HG03354 (cell line): ENCODE results near the gene HTRA1.

Experiments
- ATAC-seq: cut with Tn5 transposase; IDR thresholded peaks from one replicate; pipeline ENCODE4 v1.9.1; 2021; ENCODE audit warnings: mild to moderate bottlenecking; ENCODE audit not compliant: unreplicated experiment, poor library complexity, severe bottlenecking

Gene HTRA1

DNA sequence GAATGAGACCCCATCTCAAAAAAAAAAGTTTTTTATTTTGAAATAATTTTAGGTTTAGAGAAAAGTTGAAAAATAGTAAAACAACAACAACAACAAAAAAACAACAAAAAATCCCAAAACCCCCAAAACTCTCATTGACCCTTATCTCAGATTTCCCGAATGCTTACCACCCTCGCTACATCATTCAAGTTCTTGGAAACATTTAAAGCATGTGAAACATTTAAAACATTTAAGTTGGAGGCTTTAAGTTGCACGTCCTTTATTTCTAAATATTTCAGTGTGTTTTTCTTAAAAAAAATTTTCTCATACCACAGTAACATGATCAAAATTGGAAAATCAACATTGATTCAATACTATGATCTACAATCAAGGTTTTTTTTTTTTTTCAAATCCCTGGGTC is 7.3 kb upstream of the HTRA1 start:
- no peak for ATAC-seq

DNA sequence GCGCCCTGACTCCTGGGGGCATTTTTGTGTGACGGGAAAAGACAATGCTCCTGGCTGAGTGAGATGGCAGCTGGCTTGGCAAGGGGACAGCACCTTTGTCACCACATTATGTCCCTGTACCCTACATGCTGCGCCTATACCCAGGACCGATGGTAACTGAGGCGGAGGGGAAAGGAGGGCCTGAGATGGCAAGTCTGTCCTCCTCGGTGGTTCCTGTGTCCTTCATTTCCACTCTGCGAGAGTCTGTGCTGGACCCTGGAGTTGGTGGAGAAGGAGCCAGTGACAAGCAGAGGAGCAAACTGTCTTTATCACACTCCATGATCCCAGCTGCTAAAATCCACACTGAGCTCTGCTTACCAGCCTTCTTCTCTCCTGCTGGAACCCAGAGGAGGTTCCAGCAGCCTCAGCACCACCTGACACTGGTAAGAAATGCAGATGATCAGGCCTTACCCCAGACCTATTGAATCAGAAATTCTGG is 6.7 kb upstream of the HTRA1 start, which contains the start of gene ARMS2:
ARMS2 (plus strand) TSS at position 51 of the 478 bp plus-strand sequence; CDS start at position 126, 75 bp downstream.
- no peak for ATAC-seq

DNA sequence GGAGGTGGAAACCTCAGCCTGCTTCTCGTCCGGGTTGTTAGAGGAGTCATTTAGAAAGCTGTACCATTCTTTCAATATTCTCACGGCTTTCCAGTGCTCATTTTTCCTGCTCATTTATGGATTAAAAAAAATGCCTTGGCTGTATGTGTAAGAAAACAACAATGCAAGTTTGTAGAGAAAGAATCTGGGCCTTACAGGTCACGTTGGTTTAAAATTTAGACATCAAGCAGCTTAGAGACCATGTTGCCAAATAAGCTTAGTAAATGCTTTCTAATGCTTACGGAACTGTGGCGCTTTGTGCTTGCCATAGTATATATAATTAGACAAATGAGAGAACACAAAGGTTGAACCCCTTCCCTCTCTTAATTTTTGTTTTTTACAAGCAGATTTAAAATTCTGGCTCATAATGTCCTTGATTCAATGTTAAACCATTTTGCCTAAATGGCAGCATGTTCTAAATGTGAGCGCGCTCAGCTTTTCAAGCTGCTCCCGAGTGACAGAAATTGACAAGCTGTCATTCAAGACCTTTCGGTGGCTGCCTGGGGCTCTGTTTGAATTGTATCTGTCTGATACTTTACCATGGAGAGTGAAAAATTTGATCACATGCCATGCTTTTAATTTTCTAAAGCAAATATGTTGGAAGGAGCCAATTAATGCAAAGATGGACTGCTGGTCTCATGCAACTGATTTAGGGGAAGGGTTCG is 5.8 kb upstream of the HTRA1 start:
- ATAC-seq: no peak

DNA sequence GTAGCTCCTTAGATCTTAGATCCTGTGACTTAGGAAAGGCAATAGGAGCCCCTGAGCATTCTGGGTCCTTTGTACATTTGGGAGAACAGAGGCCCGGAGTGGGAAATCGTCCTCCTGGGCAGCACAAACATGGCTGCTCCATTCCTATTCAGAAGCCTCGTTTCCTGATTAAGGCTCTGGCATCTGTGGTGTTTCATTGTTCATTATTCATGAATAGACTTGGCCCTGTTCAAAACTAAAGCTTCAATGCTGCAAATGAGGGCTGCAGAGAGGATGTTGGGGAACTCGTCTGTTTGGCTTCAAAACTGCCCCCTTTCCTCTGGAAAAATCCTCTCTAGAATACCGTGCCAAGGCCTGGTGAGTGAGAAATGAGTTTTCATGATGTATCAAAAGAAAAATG is 3.4 kb upstream of the HTRA1 start:
- ATAC-seq: no peak

DNA sequence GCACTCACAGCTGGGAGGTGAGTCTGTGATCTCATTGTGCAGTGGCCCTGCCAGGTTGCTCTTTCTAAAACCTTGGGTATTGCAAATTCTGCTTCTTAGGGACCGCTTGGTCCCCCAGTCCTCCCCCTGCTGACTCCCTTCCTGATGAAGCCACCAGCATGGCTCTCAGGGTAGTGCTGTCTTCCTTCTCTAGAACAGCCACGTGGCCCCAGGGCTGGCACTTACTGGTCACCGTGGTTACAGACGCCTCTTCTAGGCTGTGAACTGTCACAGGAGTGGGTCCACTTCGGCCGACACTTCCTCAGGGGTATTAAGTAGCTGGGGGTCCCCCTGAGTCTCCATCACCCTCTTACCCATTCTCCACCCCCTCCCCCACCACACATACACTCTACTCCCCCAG is 2.7 kb upstream of the HTRA1 start:
- ATAC-seq: no peak

DNA sequence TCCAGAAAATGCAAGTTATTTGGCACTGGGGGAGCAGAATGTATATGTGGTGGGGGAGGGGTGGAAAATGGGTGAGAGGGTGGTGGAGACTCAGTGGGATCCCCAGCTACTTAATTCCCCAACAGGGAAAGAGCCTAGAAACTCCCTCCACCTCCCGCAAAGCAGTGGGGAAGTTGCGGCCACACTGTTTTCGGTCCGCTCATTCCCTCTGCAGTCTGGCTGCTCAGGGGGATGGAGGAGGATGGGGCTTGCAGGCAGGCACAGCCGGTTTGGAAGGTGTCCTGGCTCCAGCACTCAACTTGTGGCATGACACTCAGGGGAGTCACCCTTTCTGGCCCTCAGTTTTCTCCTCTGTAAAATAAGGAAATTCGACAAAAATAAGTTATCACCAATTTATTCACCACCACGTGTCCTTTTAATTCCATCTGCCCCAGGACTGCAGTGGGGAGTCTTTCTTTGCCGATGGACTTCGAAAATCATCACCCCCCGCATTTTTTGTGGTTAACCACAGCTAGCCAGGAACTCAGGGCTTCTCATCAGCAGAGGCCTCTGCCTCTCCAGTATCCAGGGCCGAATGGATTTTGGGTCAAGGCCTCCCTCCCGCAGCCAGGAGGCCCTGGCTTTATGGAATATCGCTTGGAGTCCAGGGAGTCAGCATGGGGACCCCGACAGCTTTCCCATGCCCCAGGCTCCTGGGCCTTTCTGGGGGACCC is 1.6 kb upstream of the HTRA1 start:
- no peak for ATAC-seq

DNA sequence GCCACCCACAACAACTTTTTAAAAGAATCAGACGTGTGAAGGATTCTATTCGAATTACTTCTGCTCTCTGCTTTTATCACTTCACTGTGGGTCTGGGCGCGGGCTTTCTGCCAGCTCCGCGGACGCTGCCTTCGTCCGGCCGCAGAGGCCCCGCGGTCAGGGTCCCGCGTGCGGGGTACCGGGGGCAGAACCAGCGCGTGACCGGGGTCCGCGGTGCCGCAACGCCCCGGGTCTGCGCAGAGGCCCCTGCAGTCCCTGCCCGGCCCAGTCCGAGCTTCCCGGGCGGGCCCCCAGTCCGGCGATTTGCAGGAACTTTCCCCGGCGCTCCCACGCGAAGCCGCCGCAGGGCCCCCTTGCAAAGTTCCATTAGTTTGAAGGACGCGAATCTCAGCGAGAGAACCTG is 461 bp upstream of the HTRA1 start:
- no peak for ATAC-seq

DNA sequence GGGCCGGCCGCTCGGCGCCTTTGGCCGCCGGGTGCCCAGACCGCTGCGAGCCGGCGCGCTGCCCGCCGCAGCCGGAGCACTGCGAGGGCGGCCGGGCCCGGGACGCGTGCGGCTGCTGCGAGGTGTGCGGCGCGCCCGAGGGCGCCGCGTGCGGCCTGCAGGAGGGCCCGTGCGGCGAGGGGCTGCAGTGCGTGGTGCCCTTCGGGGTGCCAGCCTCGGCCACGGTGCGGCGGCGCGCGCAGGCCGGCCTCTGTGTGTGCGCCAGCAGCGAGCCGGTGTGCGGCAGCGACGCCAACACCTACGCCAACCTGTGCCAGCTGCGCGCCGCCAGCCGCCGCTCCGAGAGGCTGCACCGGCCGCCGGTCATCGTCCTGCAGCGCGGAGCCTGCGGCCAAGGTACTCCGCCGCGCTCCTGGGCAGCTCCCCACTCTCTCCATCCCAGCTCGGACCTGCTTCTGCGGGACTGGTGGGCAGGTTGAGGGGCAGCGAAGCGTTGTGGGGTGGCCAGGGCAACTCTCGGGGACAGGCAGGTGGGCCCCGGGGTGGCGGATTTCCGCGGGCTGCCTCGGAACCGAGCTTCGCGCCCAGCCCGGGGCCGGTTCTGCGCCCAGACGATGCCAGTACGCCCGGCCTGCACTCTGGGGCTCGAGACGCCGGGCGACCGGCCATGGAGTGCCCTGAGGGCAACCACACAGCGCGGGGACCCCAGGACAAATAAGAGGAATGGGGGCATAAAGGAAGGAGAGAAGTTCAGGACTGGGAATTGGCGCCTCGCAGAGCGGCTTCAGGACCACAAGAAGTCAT is 578 bp downstream of the HTRA1 start:
- ATAC-seq: no peak

DNA sequence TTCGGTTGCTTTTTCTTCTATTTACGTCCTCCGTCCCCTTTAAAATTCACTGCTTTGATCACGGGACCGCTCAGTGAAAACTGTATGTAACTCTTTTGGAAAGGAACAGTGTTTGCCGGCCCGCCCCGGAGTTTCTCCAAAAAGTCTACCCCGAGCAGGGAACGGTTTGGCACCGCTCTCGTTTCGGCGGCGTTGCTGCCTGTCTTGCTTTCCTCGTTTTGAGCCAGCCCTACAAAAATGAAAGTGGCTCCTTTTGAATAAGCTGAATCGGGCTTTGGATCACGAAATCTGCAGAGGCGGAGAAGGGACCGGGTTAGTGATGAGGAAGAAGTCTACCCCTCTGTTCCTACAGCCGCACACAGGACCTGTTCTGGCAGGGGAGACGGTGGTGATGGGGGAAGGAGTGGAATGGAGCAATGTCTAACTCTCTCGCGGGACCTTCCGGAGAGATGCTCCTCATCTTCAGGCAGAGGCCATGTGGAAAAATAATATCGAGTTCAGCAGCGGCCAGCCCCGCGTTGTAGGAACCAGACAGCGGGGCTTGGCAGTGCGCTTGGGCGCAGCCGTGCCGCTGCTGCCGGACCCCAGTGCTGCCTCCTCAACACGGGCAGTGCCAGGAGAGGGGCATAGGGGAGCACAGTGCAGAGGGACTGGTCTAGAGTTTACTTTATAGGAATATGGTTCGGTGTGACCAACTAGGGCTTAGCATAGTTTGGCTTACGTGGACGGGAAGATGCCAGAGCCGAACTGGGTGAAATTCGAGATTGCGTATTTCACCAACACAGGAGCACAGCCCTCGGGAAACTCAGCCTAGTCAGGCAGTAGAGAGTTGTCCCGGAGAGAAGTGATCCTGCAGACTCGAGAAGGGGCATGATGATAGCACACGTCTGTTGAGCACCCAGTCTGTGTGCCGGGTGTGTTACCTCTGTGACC is 1.4 kb downstream of the HTRA1 start:
- no peak for ATAC-seq

DNA sequence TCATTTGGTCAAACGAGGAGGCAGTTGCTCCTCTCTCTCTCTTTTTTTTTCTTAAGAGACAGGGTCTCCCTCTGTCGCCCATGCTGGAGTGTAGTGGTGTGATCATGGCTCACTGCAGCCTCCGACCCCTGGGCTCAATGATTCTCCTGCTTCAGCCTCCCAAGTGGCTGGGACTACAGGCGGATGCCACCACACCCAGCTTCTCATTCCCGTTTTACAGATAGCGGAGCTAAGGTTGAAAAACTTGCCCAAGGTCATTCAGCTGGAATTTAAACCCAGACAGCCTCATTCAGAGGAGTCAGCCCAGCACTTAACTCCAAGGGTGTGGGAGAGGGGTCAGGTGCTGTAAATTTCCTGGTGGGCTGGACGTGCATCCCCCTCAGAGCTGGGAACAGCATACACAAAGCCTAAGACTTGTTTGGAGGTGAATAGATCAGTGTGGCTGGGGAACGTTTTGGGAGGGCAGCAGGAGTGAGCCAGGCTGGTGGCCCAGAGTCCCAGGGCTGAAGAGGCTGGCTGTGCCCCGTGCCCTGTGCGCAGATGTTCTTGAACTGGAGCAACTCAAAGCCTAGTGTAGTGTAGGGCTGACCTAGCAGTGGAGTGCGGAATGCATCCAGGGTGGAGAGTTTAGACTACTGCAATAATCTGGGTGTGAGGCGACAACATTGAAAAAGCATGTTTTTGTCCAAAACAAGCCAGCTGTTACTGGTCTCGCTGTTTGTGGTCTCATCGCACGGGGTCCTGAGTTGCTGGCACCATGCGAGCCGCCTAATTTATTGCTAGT is 2.3 kb downstream of the HTRA1 start:
- no peak for ATAC-seq

DNA sequence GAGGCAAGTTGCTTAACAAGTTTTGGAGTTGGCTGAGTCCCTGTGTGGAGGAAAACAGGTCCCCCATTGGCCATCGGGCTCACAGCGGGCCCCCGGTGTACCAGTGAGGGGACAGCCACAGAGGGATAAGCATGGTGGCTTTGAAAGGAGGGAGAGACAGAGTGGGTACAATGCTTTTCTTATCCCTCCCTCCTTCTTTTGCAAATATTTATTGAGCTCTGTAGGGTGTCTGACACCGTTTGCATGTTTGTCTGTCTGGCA is 2.8 kb downstream of the HTRA1 start:
- ATAC-seq: no peak

DNA sequence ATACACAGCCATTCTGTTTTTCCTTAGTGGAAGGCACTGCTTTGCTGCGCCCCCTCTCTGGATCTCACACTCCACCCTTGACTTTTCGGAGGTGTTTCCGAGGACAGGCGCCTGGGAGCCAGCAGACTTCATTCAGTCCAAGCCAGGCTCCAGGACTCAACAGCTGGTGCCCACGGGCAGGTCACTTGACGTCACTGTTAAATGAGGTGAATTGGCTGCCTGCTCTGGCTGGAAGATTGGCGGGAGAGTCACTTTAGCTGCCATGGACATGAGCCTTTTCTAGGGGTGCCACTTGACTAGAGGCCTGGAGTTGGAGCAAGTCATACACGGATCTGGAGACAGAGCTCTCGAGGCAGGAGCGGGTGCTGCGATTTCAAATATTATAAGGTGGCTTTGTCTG is 3.2 kb downstream of the HTRA1 start:
- ATAC-seq: no peak

DNA sequence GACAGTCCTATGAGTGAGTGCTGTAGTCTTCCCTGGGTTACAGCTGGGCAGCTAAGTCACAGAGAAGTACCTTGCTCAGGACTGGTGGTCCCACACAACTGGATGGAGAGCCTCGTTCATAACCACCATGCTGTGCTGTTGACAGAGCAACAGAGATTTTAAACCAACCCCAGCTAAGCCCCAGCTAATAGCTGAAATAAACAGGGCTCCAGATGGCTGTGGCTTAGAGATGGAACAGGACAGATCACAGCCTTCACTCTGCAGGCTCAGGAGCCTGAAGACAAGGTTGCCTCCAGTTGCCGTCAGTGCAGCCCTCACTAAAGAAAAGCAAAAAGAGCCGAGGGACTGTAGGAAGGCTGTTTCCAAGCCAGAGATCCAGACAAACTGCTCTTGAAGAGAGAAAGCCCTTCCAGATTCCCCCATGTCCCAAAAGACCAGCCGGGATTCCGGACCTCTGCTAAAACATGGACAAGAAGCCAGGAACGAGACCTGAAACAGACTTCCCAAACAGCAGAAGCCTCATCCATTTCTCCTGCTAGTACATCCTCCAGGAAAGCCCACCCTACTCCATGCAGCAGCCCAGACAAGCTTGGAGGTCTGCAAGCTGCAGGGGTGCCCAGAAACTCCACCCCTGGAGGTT is 4.2 kb downstream of the HTRA1 start:
- no peak for ATAC-seq

DNA sequence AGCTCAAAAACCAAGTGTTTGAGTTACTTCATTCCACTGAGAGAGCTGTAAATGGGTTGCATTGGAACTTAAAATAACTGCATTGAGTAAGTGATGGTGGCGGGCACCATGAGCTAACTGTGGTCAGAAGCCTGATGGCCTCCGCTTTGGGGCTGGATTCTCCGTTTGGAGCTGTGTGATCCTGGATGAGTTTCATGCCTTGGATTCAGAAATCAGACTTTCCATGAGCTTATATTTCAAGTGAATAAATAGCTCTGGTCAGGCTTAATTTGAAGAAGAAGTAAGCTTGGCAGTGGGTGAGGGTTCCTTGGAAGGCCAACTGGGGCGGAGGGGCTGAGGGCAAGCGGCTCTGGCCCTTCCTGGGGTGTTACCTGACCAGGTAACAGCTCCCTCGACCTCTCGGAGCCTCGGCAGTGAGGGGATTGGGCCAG is 5.6 kb downstream of the HTRA1 start:
- ATAC-seq: no peak

DNA sequence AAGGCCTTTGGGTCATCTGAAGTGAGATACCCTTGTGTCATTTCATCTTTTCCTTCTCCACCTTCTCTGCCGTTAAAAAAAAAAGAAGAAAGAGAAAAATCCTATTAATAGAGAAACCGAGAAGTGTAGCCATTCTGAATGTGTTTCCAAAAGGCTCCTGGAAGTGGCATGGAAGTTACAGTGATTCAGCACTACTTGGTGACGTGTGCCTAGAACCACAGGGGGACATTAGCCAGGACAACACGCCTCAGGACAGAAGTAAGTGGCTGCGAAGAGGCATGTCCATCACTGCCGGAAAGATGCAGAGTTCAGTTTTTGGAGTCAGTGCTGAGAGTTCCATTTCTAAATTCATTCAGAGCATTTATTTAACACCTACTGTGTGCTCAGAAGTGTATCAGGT is 6.3 kb downstream of the HTRA1 start:
- no peak for ATAC-seq

DNA sequence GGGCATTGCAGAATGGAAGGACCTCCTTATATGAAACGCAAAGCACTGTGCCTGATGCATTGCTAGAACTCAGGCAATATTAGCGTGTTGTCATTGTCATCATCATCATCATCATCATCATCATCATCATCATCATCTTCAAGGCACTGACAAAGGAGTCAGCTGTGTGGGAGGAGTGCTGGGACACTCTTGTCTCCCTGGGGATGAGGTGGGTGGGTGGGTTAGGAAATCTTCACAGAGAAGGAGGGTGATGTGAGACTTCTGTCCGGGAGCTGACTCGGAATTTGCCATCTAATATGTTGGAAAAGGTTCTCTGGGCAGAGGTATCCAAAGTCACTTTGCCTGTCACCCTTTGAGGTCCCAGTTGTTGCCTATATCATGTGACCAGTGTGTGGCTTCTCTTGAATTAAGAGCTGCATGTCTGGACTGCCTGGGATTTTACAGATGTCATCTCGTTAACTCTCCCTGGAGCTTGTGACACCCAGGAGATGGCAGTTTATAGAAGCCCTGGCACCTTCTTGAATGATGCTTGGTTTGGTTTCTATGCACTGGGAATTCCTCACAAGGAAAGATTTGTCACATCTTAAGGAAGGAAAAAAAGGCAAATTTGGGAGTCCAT is 7.1 kb downstream of the HTRA1 start:
- ATAC-seq: no peak

DNA sequence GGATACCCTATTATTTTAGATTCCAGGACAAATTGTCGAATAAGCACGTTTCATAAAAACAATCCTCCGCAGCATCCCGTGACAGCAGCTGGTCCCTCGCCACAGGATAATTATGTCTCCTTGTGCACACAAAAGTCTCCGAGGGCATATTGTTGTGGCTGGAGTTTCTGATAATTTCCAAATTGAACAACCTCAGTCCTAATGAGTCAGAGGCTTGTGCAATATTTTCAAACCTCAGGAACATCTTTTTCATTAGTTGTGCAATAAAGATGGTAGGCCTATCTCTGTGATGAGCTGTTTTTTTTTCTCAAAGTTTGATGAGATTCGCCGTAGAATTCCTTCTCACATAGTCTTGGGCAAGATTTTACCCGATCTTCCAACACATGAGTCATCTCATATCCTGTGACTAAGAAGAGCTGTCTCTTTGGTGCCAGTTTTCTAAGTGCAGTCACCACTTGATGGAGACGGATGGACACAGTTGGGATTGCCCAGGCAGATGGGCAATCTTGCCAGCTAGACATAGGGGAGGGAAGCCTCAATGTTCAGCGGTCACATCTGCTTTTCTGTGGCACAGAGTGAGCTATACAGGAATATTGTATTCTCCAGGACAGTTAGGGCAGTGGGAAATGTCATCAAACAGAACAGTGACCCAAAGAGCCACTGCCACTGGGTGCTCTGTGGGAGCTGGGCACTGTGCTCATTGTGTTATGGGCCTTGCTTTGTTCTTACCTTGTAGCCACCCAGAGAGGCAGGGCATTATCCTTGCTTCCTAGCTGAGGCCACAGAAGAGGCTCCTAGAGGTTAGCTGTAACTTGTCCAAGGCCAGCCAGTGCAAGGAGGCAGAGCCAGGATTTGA is 7.8 kb downstream of the HTRA1 start:
- no peak for ATAC-seq
